Neutrophil (primary cell): ENCODE results near the gene OCA2.

Source experiments
- H3K27ac ChIP-seq: fragments of 200-600 bp; sonication (generic); 2 replicates; pipeline ENCODE4 v1.5.1; 2016; ENCODE audit warnings: mild to moderate bottlenecking, moderate library complexity
- H3K27me3 ChIP-seq: fragments of 200-600 bp; sonication (generic); 2 replicates; pipeline ENCODE4 v1.6.0; 2016; ENCODE audit warnings: mild to moderate bottlenecking
- H3K36me3 ChIP-seq: fragments of 200-600 bp; sonication (generic); 2 replicates; pipeline ENCODE4 v1.5.1; 2017
- H3K4me1 ChIP-seq, 2 experiments: fragments of 200-600 bp in 1 of 2; sonication (generic) in 1 of 2; 1 replicate in 1 of 2; 2 replicates in 1 of 2; pipeline versions ENCODE4 v1.5.1 to v1.6.1; 2013 to 2016; ENCODE audit warnings: low read depth in 1 of 2, low read length in 1 of 2, mild to moderate bottlenecking in 1 of 2, moderate library complexity in 1 of 2; ENCODE audit not compliant: control insufficient read depth in 1 of 2, insufficient read depth in 1 of 2
- H3K4me3 ChIP-seq, 2 experiments: fragments of 200-600 bp in 1 of 2; sonication (generic) in 1 of 2; 1 replicate in 1 of 2; 2 replicates in 1 of 2; pipeline ENCODE4 v1.5.1; 2013 to 2016; ENCODE audit warnings: low read depth in 1 of 2, low read length in 1 of 2, mild to moderate bottlenecking in 1 of 2, moderate library complexity in 1 of 2
- H3K9me3 ChIP-seq: fragments of 200-600 bp; sonication (generic); 2 replicates; pipeline ENCODE4 v1.5.1; 2016
- TF ChIP-seq, protein P1 (sequence below): fragments of 200-600 bp; sonication (generic); IDR thresholded peaks from 2 replicates; pipeline ENCODE4 v1.5.1; 2016; ENCODE audit warnings: antibody characterized with exemption

Gene OCA2

GRCh38 chr15:27842526-27842925 is 256.6 kb downstream of the OCA2 start:
- Histone ChIP-seq H3K36me3 (no peaks in the 10 kb centered on the region), H3K27me3 (no peaks in the 10 kb centered on the region), H3K4me3 (no peak overlapping the region), H3K4me1 (no peaks in the 10 kb centered on the region), H3K9me3 (no peaks in the 10 kb centered on the region), H3K27ac (no peak overlapping the region)
- TF ChIP-seq, protein P1, sequence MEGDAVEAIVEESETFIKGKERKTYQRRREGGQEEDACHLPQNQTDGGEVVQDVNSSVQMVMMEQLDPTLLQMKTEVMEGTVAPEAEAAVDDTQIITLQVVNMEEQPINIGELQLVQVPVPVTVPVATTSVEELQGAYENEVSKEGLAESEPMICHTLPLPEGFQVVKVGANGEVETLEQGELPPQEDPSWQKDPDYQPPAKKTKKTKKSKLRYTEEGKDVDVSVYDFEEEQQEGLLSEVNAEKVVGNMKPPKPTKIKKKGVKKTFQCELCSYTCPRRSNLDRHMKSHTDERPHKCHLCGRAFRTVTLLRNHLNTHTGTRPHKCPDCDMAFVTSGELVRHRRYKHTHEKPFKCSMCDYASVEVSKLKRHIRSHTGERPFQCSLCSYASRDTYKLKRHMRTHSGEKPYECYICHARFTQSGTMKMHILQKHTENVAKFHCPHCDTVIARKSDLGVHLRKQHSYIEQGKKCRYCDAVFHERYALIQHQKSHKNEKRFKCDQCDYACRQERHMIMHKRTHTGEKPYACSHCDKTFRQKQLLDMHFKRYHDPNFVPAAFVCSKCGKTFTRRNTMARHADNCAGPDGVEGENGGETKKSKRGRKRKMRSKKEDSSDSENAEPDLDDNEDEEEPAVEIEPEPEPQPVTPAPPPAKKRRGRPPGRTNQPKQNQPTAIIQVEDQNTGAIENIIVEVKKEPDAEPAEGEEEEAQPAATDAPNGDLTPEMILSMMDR: no peak

GRCh38 chr15:27835233-27835939 is 263.7 kb downstream of the OCA2 start:
- Histone ChIP-seq H3K4me3 (no peak overlapping the region), H3K4me1 (no peaks in the 10 kb centered on the region), H3K27ac (no peak overlapping the region), H3K27me3 (no peaks in the 10 kb centered on the region), H3K36me3 (no peaks in the 10 kb centered on the region), H3K9me3 (no peaks in the 10 kb centered on the region)
- TF ChIP-seq, protein P1: no peak

- Histone ChIP-seq H3K27ac (no peak overlapping the region), H3K27me3 (no peaks in the 10 kb centered on the region), H3K4me1 (no peaks in the 10 kb centered on the region), H3K4me3 (no peak overlapping the region), H3K9me3 (no peaks in the 10 kb centered on the region), H3K36me3 (no peaks in the 10 kb centered on the region)
- TF ChIP-seq, protein P1: no peak
Measured at GRCh38 chr15:27834684-27835083, 264.4 kb downstream of the OCA2 start.

DNA sequence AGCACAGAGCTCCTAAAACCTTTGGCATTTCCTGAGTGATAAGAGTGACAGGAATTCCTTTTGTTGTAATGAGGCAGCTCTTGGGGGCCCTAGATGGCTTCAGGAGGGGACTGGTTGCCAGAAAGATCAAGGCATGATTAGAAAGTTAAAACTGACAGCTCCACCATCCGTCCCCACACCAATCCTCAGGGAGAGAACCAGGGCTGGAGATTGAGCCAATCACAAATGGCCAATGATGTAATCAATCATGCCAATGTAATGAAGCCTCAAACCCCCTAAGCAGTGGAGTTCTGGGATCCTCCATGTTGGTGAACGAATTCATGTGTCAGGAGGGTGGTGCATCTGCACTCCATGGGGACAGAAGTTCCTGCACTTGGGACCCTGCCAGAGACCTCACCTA is 265.1 kb downstream of the OCA2 start:
- Histone ChIP-seq H3K9me3 (no peaks in the 10 kb centered on the region), H3K27me3 (no peaks in the 10 kb centered on the region), H3K4me1 (no peaks in the 10 kb centered on the region), H3K4me3 (no peak overlapping the region), H3K27ac (no peak overlapping the region), H3K36me3 (no peaks in the 10 kb centered on the region)
- TF ChIP-seq, protein P1: no peak

DNA sequence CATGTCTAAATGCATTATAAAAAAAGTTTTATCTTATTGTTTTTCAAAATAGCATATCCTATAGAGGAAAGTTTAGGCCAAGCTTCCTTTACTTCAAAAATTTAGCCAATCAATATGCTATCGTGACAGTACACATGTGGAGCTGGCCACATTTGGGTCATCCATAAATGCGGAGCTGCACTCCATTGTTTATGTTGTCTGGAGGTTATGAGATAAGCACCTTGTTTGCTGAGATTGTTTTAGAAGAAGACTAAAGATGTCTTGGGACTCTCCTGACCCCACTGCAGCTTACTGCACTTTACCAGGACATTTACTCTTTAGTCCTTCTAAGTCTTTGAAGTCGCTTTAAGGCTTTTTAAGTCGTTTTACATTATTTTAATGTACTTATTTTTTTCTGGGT is 265.9 kb downstream of the OCA2 start:
- TF ChIP-seq, protein P1: no peak
- Histone ChIP-seq H3K4me3 (no peak overlapping the region), H3K36me3 (no peaks in the 10 kb centered on the region), H3K27me3 (no peaks in the 10 kb centered on the region), H3K9me3 (no peaks in the 10 kb centered on the region), H3K27ac (no peak overlapping the region), H3K4me1 (no peaks in the 10 kb centered on the region)
